ENCODE data around the gene KIDINS220.

DNA sequence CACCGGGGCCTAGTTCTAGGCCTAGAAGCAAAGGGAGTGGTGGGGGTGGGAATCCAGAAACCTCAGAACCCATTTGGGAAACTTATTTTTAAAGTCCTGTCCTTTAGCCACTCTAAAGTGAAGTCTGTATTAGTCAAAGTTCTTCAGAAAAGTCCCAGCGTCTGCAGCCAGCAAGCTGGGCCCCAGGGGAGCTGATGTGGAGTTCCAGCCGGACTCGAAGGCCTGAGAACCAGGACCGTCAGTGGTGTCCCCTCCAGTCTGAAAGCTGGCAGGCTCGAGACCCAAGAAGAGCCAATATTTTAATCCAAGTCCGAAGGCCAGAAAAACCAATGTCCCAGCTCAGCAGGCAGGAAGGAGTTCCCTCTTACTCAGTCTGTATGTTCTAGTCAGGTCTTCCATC, 123.1 kb downstream of the KIDINS220 start:
- TF ChIP-seq KAT8 (CRISPR knock-in tag; IDR thresholded peaks at IDR 0.05), result no peak
- TF ChIP-seq POLR2A (IDR thresholded peaks at IDR 0.05; ENCODE audit: insufficient read depth in 1 of 2, low read depth in 2 of 2, low read length in 2 of 2), result no peak
- TF ChIP-seq, protein P1, sequence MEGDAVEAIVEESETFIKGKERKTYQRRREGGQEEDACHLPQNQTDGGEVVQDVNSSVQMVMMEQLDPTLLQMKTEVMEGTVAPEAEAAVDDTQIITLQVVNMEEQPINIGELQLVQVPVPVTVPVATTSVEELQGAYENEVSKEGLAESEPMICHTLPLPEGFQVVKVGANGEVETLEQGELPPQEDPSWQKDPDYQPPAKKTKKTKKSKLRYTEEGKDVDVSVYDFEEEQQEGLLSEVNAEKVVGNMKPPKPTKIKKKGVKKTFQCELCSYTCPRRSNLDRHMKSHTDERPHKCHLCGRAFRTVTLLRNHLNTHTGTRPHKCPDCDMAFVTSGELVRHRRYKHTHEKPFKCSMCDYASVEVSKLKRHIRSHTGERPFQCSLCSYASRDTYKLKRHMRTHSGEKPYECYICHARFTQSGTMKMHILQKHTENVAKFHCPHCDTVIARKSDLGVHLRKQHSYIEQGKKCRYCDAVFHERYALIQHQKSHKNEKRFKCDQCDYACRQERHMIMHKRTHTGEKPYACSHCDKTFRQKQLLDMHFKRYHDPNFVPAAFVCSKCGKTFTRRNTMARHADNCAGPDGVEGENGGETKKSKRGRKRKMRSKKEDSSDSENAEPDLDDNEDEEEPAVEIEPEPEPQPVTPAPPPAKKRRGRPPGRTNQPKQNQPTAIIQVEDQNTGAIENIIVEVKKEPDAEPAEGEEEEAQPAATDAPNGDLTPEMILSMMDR (CRISPR knock-in tag; IDR thresholded peaks at IDR 0.05), result no peak
- TF ChIP-seq, protein P2, sequence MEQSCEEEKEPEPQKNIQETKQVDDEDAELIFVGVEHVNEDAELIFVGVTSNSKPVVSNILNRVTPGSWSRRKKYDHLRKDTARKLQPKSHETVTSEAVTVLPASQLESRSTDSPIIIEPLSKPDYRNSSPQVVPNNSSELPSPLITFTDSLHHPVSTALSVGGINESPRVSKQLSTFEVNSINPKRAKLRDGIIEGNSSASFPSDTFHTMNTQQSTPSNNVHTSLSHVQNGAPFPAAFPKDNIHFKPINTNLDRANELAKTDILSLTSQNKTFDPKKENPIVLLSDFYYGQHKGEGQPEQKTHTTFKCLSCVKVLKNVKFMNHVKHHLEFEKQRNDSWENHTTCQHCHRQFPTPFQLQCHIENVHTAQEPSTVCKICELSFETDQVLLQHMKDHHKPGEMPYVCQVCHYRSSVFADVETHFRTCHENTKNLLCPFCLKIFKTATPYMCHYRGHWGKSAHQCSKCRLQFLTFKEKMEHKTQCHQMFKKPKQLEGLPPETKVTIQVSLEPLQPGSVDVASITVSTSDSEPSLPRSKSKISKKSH (CRISPR knock-in tag; IDR thresholded peaks at IDR 0.05; ENCODE audit: borderline replicate concordance), result no peak
- no peak for TF ChIP-seq ZZZ3 (CRISPR knock-in tag; IDR thresholded peaks at IDR 0.05; ENCODE audit: borderline replicate concordance)
- no peak for TF ChIP-seq EZH2 (conservative IDR thresholded peaks at IDR 0.05; ENCODE audit: low read depth, low read length)
- TF ChIP-seq FOXJ3 (CRISPR knock-in tag; IDR thresholded peaks at IDR 0.05; ENCODE audit: borderline replicate concordance), result no peak
- no peak for TF ChIP-seq RFX5 (IDR thresholded peaks at IDR 0.05; ENCODE audit: low read depth, low read length)
- no peak for TF ChIP-seq CBFB (CRISPR knock-in tag; IDR thresholded peaks at IDR 0.05)
- no peak for TF ChIP-seq ESRRA (CRISPR knock-in tag; IDR thresholded peaks at IDR 0.05; ENCODE audit: low read depth)
- TF ChIP-seq ZSCAN30 (CRISPR knock-in tag; IDR thresholded peaks at IDR 0.05), result no peak
- no peak for TF ChIP-seq MAZ (IDR thresholded peaks at IDR 0.05; ENCODE audit: borderline replicate concordance, low read depth, low read length)
- TF ChIP-seq MAZ (CRISPR knock-in tag; IDR thresholded peaks at IDR 0.05; ENCODE audit: low read depth), result no peak
- TF ChIP-seq AGO1 (IDR thresholded peaks at IDR 0.05; ENCODE audit: low read depth, low read length, poor library complexity, severe bottlenecking), result no peak
- no peak for TF ChIP-seq ZNF660 (CRISPR knock-in tag; IDR thresholded peaks at IDR 0.05; ENCODE audit: borderline replicate concordance, low read depth)

All from HepG2 (cell line).